Germinal center (tissue), 1 donor: Measurements from ENCODE around the gene GVQW3.
"Not testable (repeated sequence)": the region's sequence is repeated elsewhere in the genome, so short reads cannot be mapped to it uniquely, and the experiment has no call there.

Experiments used
- DNase-seq: peaks from one replicate; pipeline ENCODE4 v3.0.0; 2012; ENCODE audit warnings: mixed read lengths, low spot score

GVQW3 gene

DNA sequence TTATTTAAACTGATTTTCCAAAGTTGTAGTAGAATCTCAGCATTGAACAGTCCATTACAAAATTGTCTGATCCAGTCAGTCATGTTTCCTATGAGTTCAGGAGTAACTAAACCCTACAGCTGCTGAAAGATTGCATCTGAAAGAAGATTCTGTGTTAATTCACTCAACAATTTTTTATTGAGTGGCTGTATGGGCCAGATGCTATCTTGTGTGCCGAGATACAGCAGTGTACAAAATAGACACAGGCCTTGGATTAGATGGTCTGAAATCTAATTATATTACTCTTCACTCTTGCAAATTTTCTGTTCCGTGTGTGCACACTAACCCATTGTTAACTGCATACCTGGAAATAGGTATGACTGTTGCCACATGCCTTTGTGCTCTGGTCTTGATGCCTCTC lies 7.3 kb downstream of the GVQW3 start:
- DNase-seq: no peak

DNA sequence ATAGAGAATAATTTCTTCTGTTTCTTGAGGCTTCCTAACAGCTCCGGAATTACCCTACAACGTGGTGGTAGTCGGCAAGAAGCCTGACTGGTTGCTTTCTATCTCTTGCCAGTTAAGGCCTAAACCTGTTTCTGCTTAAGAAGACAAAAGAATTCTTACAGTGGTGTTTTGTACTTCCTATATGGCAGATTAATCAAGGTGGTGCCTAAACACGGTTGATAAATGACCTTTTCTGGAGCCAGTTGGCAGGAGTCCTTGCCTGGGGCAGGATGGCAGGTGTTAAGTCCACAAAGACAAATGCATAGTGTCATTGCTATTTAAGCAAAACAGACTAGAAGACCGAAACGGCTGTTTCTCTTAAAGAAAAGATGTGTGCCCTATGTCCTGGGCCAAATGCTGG lies 9.9 kb downstream of the GVQW3 start:
- DNase-seq: no peak

DNA sequence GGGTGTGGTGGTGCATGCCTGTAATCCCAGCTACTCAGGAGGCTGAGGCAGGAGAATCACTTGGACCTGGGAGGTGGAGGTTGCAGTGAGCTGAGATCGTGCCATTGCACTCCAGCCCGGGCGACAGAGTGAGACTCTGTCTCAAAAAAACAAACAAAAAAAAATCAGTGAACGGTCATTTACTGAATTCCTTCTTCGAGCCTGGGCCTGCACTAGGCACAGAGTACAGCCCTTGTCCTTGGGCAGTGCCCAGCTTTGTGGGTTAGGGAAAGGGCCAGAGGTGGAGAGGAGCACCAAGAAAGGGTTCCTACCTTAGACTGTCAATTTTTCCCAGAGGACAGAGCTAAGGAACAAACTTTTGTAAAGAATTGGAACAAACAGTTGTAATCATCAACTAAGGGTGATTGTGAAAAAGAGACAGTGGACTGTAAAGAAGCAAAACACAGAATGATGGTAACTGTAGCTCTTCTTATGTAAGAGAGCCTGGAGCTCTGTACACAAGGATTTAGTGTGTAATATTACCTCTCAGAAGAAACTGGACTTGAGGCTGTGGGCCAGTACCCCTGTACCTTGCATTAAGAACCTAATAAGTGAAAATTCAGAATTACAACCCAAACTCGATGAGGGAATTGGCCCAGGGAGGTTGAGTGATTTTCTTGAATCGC lies 10.8 kb downstream of the GVQW3 start:
- no peak for DNase-seq

DNA sequence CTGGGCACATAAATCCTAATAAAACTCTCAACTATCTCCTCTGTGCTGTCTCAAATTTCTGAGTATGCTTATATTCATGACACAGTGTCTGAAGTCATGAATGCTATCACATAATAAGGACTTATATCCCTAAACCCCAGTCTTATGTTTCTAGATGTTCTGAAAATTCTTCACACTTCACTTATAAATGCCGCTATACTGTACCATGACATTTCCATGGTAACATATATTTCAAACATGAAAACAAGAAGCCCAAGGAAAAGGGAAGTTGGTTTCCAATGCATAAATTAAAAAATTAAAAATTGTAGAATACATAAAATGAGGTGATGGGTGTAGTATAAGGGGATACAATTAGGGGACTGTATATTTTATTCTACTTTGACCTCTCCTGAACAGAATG lies 11.7 kb downstream of the GVQW3 start:
- DNase-seq: no peak

DNA sequence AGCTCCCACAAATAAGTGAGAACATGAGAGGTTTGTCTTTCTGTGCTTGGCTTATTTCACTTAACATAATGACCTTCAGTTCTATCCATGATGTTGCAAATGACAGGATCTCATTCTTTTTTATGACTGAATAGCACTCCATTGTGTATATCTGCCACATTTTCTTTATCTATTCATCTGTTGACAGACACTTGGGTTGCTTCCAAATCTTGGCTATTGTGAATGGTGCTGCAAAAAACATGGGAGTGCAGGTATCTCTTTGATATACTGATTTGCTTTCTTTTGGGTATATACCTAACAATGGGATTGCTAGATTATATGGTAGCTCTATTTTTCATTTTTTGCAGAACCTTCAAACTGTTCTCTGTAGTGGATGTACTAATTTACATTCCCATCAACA lies 13.3 kb downstream of the GVQW3 start:
- DNase-seq: no peak

DNA sequence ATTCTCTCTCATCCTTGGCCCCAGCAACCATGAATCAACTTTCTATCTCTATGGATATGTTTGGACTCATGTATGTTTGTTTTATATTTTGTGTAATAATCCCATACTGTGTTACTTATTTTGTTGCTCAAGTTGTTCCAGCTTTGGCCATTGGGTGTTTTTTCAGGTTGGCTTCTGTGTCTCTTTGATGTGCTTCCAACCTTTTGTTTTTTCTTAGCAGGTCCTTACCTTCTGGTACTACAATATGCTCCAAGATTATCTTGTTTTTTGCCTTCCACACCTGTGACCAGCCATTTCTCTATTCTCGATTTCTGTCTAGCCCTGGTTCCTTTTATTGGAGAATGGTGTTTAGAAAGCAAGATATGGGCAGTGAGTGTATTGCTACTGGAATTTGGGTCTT lies 14.2 kb downstream of the GVQW3 start:
- DNase-seq: no peak

DNA sequence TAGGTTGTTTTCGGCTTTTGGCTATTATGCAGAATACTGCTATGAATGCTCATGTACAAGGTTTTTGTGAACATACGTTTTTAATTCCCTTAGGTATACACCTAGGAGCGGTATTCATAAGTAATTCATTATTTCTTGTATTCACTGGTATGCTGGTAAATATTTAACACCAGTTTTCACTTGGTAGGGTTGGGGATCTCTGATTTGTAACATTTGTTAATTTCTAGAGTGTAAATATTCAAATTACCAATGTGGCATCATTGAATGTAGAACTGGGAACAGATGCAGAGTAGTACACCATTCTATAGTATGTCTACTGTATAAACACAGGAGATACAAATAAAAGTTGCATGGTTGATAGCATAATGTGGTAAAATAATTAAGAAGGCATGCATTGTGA lies 16.3 kb downstream of the GVQW3 start:
- DNase-seq: no peak

DNA sequence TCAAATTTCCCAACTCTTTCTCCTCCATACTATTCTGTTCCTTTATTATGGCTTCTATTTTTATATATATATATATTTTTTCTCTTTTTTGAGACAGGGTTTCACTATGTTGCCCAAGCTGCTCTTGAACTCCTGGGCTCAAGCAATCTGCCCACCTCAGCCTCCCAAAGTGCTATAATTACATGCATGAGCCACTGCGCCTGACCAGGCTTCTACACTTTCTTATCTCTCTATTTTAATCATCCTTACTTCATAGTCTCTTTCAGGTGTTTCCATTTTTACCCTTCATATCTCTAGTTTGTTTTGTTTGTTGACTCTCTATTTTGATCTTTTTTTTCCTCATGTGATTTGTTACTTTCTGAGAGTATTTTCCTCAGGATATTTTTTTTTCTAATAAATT lies 19.8 kb downstream of the GVQW3 start:
- no peak for DNase-seq

DNA sequence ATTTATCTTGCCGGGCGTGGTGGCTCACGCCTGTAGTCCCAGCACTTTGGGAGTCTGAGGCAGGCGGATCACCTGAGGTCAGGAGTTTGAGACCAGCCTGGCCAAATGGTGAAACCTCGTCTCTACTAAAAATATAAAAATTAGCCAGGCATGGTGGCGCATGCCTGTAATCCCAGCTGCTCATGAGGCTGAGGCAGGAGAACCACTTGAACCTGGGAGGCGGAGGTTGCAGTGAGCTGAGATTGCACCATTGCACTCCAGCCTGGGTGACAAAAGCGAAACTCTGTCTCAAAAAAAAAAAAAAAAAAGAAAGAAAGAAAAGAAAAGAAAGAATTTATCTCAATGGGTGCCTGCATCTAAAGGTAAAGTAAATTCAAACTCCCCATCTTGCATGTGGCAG lies 20.4 kb downstream of the GVQW3 start:
- not testable (repeated sequence) for DNase-seq

DNA sequence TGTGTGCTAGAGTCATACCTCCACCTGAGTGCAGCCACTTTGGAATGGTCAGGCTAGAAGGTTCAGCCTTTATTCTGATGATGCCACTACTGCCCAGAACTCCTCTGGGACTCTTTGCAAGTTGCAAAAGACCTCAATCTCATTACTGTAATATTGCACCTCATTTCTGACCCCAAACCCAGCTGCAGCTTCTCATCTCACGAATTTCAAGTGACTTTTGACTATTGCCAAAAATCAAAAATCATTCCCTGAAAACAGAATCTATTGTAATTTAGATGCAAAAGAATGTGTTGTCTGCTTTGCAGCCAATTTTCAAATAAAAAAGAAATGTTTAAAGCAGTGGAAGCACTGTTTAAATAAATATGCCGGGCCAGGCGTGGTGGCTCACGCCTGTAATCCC lies 25.2 kb downstream of the GVQW3 start:
- DNase-seq: no peak

DNA sequence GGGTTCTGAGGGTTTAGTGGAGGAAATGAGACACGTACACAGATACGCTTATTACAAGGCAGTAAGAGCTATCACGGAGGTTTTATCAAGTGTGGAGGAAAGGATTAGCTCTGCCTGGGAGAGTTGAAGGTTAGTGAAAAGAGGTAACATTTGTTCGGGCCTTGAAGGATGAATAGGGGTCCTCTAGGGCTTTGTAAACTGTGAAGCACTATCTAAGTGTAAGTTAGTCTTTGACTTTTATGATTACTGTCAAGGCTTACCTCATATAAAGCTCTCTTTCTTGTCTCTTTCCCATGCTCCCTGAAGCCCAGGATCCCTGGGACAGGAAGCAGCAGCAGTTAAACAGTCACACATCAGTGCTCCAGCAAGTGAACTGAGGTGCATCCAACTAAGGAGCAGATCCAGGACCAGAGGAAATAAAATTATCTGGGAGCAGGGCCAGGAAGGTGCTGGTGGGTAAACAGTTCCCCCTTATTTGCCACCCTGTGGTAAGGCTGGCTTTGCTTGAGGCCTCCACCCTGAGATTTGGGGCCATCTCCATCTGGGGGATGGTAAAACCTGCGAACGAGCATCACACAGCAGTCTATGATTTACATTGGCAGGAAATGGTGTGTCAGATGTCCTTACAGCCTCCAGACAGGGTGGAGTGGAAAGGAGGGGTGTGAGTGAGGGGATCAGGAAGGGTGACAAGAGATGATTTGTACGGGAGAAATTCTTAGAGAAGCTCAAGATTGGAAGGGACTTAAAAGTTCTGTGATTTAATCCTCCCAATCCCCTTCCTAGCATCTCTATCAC lies 27.2 kb downstream of the GVQW3 start:
- DNase-seq: no peak

DNA sequence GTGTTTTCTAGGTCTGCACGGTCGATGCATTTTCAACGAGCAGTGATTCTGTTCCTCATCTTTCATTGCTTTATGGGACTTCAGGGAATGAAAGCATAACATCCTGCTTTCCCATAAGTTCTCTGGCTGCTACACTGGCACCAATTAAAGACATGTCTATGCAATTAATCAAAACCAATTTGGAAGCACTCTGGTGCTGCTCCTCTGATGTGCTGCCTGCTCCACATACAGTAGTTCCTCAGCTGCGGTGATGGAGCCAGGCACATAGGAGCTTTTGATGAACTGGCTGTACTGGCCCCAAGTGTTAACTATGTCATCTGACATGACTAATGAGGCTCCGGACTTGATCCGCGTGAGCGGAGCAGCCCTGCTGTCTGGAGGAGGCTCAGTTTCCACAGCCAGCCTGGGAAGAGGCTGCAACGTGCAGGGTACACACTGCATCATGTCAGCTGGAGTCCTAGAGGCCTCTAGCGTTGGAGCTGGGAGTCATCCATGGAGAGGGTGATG lies 29.8 kb downstream of the GVQW3 start:
- no peak for DNase-seq

DNA sequence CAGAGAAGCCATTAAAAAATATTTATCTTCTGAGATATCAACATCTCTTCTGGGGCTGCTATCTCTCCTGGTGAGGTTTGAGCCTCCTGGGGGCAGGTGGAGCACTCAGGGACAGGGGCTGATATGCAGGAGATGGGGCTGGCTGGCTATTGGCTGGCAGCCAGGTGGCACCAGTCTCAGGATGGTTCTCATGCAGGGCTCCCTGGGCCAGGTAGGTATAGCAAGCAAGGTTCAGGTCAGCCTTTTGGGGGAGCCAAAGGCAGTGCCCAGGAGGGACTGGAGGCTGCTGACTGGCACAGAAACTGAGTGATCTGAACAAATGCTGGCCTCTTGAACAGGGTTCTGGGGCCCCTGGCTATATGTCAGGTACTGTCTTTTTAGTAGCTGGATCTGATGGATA lies 34.0 kb downstream of the GVQW3 start:
- DNase-seq: peak; percentile 10

DNA sequence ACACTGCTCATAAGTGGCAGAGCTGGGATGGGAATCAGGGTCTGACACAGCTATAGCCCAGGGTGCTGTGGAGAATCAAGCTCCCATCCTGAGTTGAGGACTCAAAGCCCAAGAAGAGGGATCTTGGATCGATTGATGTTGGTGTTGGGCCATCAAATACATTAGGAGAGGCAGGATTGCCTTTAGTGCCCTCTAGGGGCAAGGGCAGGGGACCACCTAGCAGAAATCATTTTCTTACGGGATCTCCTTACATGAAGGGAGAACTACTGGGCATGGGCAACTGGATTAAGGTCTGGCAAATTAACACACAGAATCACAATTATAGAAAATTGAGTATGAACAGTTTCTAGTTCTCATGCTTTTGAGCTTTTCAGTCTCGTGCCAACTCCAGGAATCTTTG lies 38.8 kb downstream of the GVQW3 start:
- peak; percentile 50 for DNase-seq

DNA sequence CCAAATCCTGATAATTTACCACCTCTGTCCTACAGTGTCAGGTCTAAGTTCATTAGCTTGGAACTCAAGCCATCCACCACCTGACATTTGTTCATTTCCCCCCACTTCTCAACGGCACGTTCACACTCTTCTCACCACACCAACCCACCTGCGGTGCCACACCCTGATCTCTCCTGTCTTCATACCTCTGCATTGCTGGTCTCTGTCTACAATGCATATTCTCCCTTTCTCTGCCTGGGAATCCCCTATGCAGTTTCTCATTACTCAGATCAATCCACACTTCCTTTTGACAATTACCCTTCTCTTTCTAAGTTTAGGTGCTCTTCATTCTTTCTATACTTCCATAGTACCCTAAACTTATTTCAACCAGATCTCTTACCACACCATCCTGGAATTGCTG lies 43.3 kb downstream of the GVQW3 start:
- no peak for DNase-seq

DNA sequence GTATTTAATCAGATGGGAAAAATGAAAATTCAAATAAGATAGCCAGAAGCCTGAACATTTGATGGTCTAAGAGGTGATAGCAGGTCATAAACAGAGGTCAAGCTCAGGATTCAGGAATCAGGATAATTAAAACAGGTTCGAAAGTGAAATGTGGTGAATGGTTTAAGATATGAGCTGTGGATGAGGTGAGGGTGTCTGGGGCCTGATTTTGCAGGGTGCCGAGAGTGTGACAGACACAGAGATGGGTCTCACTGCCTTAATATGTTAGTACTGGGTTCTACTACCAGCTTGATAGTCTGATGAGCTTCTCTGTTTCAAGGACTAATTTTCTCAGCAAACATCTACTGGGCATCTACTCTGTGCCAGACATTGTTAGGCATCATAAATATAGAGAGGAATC lies 43.8 kb downstream of the GVQW3 start:
- DNase-seq: no peak

DNA sequence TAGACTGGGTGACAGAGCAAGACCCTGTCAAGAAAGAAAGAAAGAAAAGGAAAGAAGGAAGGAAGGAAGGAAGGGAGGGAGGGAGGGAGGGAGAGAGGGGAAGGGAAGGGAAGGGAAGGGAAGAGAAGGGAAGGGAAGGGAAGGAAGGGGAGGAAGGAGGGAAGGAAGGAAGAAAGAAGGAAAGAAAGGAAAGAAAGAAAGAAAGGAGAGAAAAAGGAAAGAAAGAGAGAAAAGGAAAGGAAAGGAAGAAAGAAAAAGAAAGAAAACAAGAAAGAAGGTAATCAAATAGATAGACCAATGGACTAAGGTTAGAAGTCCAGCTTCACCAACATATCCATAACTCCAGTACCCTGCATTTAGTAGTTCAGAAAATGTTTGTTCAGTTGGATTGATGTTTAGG lies 45.5 kb downstream of the GVQW3 start:
- DNase-seq: no peak

DNA sequence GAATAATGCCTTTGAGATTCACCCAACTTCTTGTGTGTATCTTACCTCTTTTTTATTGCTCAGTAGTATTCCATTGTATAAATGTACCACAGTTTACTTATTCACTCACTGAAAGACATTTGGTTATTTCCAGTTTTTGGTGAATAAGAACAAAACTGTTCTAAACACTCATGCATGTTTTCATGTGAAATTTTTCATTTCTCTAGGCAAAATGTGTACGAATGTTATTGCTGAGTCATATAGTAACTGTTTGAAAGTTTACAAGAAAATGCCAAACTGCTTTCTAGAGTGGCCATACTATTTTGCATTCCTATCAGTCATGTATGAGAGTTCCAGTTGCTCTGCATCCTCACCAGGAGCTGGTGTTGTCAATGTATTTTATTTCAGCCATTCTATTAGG lies 54.9 kb downstream of the GVQW3 start:
- no peak for DNase-seq

DNA sequence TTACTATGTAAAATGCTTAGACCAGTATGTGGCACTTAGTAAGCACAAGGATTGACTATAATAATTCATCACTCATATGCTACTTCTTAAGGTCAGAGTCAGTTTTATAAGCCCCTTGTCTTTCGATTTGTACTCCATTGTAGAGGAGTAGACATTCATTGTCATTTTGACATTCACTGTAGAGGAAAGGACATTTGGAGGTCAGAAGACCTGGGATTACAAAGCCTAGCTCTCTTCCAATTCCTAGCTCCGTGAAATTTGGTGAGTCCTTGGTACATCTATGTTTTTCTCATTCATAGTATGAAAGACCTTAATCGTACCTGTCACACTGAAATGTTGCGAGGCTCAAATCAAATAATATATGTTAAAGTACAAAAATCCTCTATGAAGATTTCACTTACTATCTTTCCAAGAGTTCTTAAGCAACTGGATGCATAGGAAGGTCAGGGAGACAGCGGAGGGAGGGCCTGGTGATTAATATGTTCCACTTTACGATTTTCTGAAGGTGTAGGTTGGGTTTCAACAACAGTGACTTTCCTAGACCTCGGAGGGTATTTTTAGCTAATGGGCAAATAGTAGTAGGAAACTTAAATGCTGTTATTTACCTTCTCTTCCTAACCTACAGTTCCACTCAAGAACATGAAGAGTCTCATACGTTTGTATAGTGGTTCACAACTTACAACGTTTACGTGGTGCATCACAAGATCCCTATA lies 62.3 kb downstream of the GVQW3 start:
- no peak for DNase-seq

DNA sequence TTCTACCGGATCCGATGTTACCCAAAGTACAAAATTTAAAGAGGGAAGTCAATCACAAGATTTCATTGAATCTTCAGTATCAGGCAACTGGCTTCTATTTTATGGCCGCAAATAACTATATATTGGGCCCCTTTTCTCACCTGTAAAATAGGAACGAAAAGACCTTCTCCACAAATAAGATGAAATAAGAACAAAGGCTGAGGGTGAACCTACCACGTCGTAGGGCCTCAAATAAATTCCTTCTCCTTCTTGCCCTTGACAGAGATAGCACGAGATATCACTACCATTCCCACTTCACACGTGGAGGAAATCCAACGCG lies 62.9 kb downstream of the GVQW3 start:
- no peak for DNase-seq

DNA sequence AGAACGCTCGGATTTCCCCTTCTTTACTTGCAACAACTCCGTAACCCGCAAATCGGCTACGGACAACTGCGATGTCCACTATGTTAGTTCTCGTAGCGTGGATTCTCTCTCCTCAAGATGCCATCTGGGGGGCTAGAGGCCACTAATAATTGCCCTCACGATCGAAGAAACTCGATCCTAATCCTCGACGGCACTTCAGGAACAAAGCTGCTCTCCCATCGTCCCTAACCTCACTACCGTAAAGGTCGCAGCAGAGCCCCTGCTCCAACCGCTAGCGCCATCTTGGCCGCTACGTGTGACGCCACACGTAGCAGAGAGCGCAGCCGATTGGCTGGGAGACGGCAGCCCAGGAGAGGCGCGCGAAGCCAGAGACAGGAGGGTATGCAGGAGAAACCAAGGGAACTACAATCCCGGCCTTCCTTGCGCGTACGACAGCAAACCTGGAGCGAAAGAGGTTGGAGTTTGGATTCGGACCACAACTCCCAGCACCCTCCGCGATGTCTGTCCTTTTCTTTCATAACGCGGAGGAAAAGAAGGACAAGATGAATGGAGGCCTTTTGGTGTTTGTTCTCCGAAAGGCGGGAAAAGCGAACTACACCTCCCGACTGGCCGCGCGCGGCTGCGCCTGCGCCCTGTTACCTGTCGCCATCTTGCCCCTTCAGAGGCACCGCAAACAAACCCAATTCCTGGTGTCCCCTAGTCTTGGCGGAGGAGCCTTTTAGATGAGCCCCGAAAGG lies 63.4 kb downstream of the GVQW3 start, which contains the start of gene EMSY:
Gene EMSY (plus strand): TSS at position 635 of the 737 bp plus-strand sequence. CDS start 1,921 bp downstream, outside the sequence.
- DNase-seq: peak; percentile 96
